Liver (tissue), 9 donors: Measurements from ENCODE around the gene TMPRSS12. TPM values are rescaled to one million over a fixed set of nuclear protein-coding genes. Genes with fewer than 3 reads are reported as not detected.

Experiments used
- DNase-seq: peaks from one replicate; pipeline ENCODE4 v3.0.0-alpha.2; 2017; ENCODE audit warnings: low spot score
- H3K27ac ChIP-seq, 2 donors: one replicate each; pipeline ENCODE4 v1.7.0; 2013; ENCODE audit warnings: inconsistent platforms in 2 of 2, low read length in 2 of 2, control low read depth in 1 of 2, low read depth in 1 of 2, mild to moderate bottlenecking in 1 of 2
- H3K27me3 ChIP-seq, 4 donors: one replicate each; pipeline versions ENCODE4 v1.6.1 to v1.7.0; 2013; ENCODE audit warnings: low read length in 3 of 4, inconsistent platforms in 1 of 4, mild to moderate bottlenecking in 1 of 4, moderate library complexity in 1 of 4; ENCODE audit not compliant: control insufficient read depth in 4 of 4, insufficient read depth in 4 of 4
- H3K36me3 ChIP-seq, 4 donors: one replicate each; pipeline versions ENCODE4 v1.6.1 to v1.7.0; 2013; ENCODE audit warnings: low read length in 3 of 4, mild to moderate bottlenecking in 3 of 4, low read depth in 1 of 4, moderate library complexity in 1 of 4; ENCODE audit not compliant: control insufficient read depth in 4 of 4, insufficient read depth in 3 of 4
- H3K4me1 ChIP-seq, 4 donors: one replicate each; pipeline versions ENCODE4 v1.6.1 to v1.7.0; 2013; ENCODE audit warnings: low read length in 3 of 4, mild to moderate bottlenecking in 3 of 4, moderate library complexity in 1 of 4; ENCODE audit not compliant: control insufficient read depth in 4 of 4, insufficient read depth in 4 of 4
- H3K4me3 ChIP-seq, 3 donors: one replicate each; pipeline versions ENCODE4 v1.6.1 to v1.7.0; 2013; ENCODE audit warnings: low read length in 3 of 3, control low read depth in 1 of 3, low read depth in 1 of 3, mild to moderate bottlenecking in 1 of 3
- H3K9ac ChIP-seq, 2 donors: one replicate each; pipeline ENCODE4 v1.7.0; 2013; ENCODE audit warnings: low read length in 2 of 2, mild to moderate bottlenecking in 2 of 2, moderate library complexity in 2 of 2, control low read depth in 1 of 2, low read depth in 1 of 2
- H3K9me3 ChIP-seq, 4 donors: one replicate each; pipeline versions ENCODE4 v1.6.1 to v1.7.0; 2013; ENCODE audit warnings: low read length in 3 of 4; ENCODE audit not compliant: control insufficient read depth in 4 of 4
- ATF3 ChIP-seq: IDR thresholded peaks from 2 replicates; pipeline ENCODE4 v1.6.1; 2016; ENCODE audit warnings: antibody characterized with exemption
- EGR1 ChIP-seq, 2 donors: IDR thresholded peaks; 2 replicates each; pipeline ENCODE4 v1.6.1; 2016 to 2018; ENCODE audit warnings: antibody characterized with exemption in 2 of 2, low read depth in 2 of 2
- FOXA2 ChIP-seq: IDR thresholded peaks from 2 replicates; pipeline ENCODE4 v1.6.1; 2016; ENCODE audit warnings: antibody characterized with exemption
- GABPA ChIP-seq, 2 donors: IDR thresholded peaks in 1 of 2; conservative IDR thresholded peaks in 1 of 2; 2 replicates each; pipeline ENCODE4 v1.6.1; 2016; ENCODE audit warnings: antibody characterized with exemption in 2 of 2, mild to moderate bottlenecking in 1 of 2, moderate library complexity in 1 of 2
- HNF4A ChIP-seq, 2 donors: conservative IDR thresholded peaks; 2 replicates each; pipeline ENCODE4 v1.6.1; 2016; ENCODE audit warnings: antibody characterized with exemption in 2 of 2, mild to moderate bottlenecking in 2 of 2
- NR2F2 ChIP-seq: IDR thresholded peaks from 2 replicates; pipeline ENCODE4 v1.6.1; 2016; ENCODE audit warnings: antibody characterized with exemption
- REST ChIP-seq: IDR thresholded peaks from 2 replicates; pipeline ENCODE4 v1.6.1; 2016; ENCODE audit warnings: antibody characterized with exemption, mild to moderate bottlenecking
- RXRA ChIP-seq, 2 donors: IDR thresholded peaks; 2 replicates each; pipeline ENCODE4 v1.6.1; 2017 to 2018; ENCODE audit warnings: antibody characterized with exemption in 2 of 2, mild to moderate bottlenecking in 1 of 2
- SP1 ChIP-seq: IDR thresholded peaks from 2 replicates; pipeline ENCODE4 v1.6.1; 2018; ENCODE audit warnings: antibody characterized with exemption, mild to moderate bottlenecking
- YY1 ChIP-seq: IDR thresholded peaks from 2 replicates; pipeline ENCODE4 v1.6.1; 2016; ENCODE audit warnings: antibody characterized with exemption, mild to moderate bottlenecking
- ZBTB33 ChIP-seq: IDR thresholded peaks from 2 replicates; pipeline ENCODE4 v1.6.1; 2016; ENCODE audit warnings: antibody characterized with exemption
- whole genome bisulfite sequencing: extraction: QIAGEN DNeasy Blood & Tissue Kit; methylation state at CpG from one replicate; pipeline ENCODE4 v1.1.7; 2013; 5-methylcytosine and 5-hydroxymethylcytosine counted together
- polyA plus RNA-seq, 2 donors: library from polyadenylated mRNA; stranded (reverse) in 1 of 2; unstranded in 1 of 2; fragments of 200-250 nt in 1 of 2; fragments of >200 nt in 1 of 2; fragmentation: Nextera tagmentation in 1 of 2; extraction: Ambion mirVana in 1 of 2; gene quantifications; one replicate each; pipeline versions ENCODE4 v1.2.1 to v1.2.3, GENCODE V29; 2013 to 2015
- total RNA-seq, 2 donors: library from RNA; depleted of rRNA; stranded (reverse); fragments of >200 nt; gene quantifications; one replicate each; pipeline ENCODE4 v1.2.3, GENCODE V29; 2014
- donor health status: healthy.
- donor health status: healthy.
- donor health status: healthy.
- donor health status: healthy.
- donor health status: healthy.

TMPRSS12 gene
- total and polyA plus RNA-seq, 4 donors = not detected

GRCh38 chr12:50887191-50887590 is 44.5 kb downstream of the TMPRSS12 start (continued):
- TF ChIP-seq RXRA (IDR thresholded peaks at IDR 0.05) = no peak
- TF ChIP-seq GABPA (IDR thresholded peaks at IDR 0.05 in 1 of 2, conservative IDR thresholded peaks at IDR 0.05 in 1 of 2) = no peak
- no peak for TF ChIP-seq ZBTB33

GRCh38 chr12:50888666-50889065 is 45.9 kb downstream of the TMPRSS12 start:
- 92% methylated on average over 2 of the region's 2 CpGs for WGBS
- no peaks in the 10 kb centered on the region for H3K4me1 ChIP-seq
- no peak for TF ChIP-seq SP1
- TF ChIP-seq EGR1 (IDR thresholded peaks at IDR 0.05; ENCODE audit: low read depth in 2 of 2) = no peak
- TF ChIP-seq FOXA2 = no peak
- no peak for TF ChIP-seq NR2F2
- no peak for TF ChIP-seq ZBTB33
- no peaks in the 10 kb centered on the region for H3K9me3 ChIP-seq
- no peak overlapping the region for H3K9ac ChIP-seq
- H3K27me3 ChIP-seq = no peaks in the 10 kb centered on the region
- DNase-seq = no peak
- H3K4me3 ChIP-seq = no peak overlapping the region
- no peaks in the 10 kb centered on the region for H3K36me3 ChIP-seq
- H3K27ac ChIP-seq = no peak overlapping the region

GRCh38 chr12:50894241-50894640 is 51.5 kb downstream of the TMPRSS12 start:
- 73% methylated on average over 3 of the region's 3 CpGs for WGBS
- H3K4me1 ChIP-seq = no peaks in the 10 kb centered on the region
- TF ChIP-seq SP1 = no peak
- no peak for TF ChIP-seq ATF3
- TF ChIP-seq FOXA2 = no peak
- no peak for TF ChIP-seq YY1
- no peak for TF ChIP-seq HNF4A (conservative IDR thresholded peaks at IDR 0.05)
- no peak for TF ChIP-seq REST
- no peak overlapping the region for H3K9ac ChIP-seq
- no peaks in the 10 kb centered on the region for H3K9me3 ChIP-seq
- H3K4me3 ChIP-seq = no peak overlapping the region
- DNase-seq = no peak
- H3K36me3 ChIP-seq = no peaks in the 10 kb centered on the region
- no peaks in the 10 kb centered on the region for H3K27me3 ChIP-seq
- H3K27ac ChIP-seq = no peak overlapping the region
